GM19467 (cell line): Measurements from ENCODE around the gene SP110.
"Not testable (repeated sequence)": the region's sequence is repeated elsewhere in the genome, so short reads cannot be mapped to it uniquely, and the experiment has no call there.

ENCODE experiments used
- ATAC-seq: cut with Tn5 transposase; IDR thresholded peaks from one replicate; pipeline ENCODE4 v1.9.1; 2021; ENCODE audit warnings: mild to moderate bottlenecking, moderate library complexity; ENCODE audit not compliant: unreplicated experiment

Gene SP110

DNA sequence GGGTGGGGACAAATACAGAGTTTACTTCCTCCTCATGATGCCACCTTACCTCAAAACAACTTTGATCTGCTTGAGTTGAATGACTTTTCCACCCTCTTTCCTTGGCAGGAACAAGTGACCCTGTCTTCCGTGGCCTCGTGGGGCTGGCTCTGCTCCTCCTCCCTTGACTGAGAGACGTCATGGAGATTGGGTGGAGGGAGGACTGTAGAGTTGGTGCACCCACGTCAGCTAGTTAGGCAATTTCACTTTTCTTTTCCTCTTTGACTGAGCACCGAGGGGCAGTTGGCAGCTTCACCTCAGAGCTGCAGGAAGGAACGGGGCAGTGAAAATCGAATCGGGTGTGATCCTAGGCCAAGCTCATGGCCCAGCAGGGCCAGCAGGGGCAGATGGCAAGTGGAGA is 5.7 kb upstream of the SP110 start, which contains the start of gene SP140:
Gene SP140 (plus strand): TSS at position 251 of the 400 bp plus-strand sequence. CDS start 109 bp downstream, at position 360.
- ATAC-seq, result peak; percentile 62

DNA sequence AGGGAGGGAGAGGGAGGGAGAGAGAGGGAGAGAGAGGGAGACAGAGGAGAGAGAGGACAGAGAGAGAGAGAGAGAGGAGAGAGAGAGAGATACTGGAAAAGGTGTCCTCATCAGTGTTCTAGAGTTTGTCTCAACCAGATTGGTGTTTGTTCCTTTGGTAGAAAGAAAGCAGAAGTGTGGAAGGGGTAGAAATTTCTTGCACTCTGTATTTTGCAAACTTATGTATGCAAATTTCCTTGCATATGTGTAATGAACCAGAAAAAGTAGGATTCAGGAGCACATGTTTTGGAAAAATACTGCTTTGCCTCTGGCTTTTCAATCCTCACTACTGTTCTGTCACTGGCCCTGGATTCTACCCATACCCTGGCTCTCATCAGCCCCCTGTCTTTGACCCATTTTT is 4.7 kb upstream of the SP110 start:
- no peak for ATAC-seq

DNA sequence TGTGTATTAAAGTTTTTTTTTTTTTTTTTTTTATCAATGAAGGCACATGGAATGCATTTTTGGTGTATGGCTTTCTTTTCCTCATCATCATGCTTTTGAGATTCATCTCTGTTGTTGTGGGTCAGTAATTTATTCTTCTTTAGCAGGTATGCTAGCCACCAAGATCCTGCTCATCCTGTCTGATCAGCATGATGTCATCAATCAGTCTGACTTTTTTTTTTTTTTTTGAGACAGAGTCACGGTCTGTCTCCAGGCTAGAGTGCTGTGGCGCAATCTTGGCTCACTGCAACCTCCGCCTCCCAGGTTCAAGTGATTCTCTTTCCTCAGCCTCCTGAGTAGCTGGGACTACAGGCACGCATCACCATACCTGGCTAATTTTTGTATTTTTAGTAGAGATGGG is 3.0 kb upstream of the SP110 start:
- not testable (repeated sequence) for ATAC-seq

DNA sequence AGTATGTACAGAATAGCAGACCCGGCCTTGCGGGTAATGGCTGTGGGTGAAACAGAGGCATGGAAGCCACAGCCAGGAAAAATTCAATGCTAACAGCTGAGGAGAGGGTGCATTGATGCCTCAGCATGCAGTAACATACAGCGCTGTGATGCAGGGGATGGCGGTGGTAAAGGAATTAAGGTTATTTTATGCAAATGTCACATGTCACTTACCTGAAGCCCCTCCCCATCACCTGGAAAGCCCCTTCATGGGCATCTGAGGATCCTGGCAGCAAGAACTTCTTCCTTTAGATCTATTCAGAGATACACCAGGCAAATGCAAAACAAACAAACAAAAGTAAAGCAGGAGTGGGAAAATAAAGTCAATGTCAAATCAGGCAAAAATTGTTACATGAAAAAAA is 1.7 kb upstream of the SP110 start:
- ATAC-seq, result no peak

DNA sequence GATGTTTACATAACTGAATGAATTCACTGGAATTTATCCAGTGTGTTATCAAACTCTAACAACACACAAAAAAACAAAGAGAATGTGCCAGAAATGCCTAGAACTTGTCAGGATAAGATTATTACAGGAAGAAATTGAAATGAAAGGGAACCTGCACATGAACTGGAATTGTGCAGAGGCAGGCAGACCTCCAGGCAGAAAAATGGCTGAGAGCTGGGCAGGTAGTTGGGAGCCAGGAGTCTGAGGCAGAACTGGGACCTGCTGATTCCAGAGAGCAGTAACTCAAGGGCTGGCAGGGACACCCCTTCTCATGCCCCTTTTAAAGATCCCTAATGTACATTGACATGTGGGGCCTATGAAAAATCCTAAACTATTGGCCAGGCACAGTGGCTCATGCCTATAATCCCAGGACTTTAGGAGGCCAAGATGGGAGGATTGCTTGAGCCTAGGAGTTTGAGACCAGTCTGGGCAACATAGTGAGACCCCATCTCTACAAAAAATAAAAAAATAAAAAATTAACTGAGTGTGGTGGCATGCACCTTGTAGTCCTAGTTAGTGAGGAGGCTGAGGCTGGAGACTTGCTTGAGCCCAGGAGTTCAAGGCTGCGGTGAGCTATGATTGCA is 674 bp upstream of the SP110 start:
- no peak for ATAC-seq

DNA sequence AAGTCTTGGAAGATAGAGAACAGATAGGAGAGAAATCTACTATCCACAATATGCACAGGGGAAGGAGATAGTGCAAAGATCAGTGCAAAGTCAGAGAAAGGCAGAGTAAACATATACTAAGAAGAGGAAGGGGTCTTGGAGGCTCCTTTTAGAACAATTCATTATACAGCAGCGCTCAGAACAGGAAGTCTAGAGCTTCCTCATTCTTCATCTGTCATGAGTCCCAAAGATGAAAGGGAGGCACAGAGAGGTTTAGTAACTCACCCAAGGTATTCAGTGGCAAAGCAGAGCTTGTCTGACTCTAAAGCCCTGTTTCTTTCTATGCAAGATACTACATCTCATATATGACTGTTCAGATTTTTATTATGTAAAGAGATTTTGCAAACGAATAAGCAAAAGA is 1.4 kb downstream of the SP110 start:
- no peak for ATAC-seq

DNA sequence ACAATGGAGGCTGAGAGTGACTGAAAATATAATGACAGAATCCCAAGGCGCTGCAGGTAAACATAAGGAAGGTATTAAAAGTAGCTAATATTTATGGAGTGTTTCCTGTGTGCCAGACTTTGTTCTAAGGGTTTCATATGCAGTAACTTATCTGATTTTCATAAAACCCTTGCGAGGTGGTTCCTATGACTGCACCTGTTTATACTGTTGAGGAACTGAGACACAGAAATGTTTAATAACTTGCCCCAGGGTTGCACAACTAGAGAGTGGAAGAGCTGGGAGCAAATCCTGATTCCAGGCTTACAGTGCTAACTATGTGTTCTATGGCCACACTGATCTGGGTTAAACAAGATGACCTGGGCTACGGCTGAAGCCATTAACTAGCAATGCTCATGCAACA is 2.4 kb downstream of the SP110 start:
- ATAC-seq, result no peak

DNA sequence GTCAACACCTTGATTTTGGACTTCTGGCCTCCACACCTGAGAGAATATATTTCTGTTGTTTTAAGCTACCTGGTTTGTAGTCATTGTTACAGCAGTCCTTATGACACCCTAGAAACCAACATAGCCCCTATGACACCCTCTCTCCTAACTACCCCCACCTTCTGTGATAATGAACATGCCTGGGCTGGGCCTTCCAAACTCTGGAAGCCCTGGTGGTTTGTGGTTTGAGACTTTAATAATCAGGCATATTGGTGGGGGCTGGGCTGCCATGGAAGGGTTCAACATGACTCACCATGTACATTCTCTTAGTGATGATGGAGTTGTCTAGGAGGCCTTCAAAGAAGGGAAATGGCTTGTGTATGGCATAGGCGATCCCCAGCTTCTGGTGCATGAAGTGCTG is 3.3 kb downstream of the SP110 start:
- no peak for ATAC-seq

DNA sequence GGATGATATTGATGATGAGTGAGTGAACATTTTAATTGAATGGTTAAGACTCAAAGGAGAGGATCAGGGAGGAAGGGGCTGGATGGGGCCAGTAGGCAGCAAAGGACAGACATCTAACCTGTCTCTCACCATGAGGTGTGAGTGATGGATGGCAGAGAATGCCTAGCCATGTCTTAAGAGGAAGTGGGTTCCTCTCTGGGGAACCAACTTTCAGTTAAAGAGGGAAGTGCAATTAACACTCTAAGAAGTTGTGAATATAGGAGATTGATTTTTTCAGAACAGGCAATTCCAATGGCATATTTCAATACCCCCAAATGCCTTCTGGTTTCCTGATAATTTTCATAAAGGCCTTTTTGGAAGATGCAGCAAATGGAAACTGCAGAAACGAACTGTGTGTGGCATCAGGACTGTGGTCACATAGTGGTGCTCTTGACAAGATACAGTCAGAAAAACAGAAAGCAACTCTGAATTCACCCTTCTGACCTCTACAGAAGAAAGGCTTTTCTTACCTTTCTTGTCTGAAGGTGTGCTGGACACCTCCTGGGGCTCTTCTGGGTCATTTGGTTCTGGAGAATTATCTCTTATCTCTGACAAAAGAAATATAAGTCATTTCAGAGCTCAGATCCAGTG is 10.2 kb downstream of the SP110 start:
- no peak for ATAC-seq

DNA sequence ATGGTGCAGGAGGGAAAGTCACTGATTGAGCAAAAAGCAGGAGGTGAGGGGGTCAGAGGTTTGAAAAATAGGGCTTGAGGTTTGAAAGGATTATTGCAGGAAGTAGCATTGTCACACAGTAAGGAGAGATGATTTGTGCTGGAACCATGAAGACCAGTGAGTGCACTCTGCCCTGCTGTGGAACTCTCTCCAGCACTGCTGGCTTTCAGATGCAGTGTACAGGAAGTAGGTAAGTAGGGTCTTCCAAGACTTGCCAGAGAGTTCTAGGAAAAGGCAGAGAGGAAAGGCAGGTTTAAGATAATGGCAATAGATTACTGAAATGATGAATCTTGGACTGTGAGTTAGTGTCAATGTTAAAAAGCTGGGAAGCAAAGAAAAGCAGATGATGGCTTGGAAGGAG is 11.2 kb downstream of the SP110 start:
- no peak for ATAC-seq

DNA sequence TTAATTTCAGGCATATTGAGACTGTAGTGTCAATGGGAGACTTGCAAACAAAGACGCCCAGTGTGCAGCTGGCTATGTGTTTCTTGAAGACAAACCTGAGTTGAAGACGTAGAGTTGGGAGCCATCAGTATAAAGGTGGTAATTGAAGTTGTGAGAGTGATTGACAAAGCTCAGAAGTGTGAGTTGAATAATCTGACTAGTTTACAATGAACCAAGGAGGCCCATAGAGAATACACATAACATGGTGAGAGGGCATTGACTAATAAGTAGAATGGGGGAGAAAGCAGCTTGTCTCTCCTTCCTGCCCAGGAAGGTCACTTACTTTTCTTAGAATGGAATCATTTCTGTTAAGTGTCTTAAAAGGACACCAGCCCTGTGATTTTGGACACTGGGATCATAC is 14.1 kb downstream of the SP110 start:
- ATAC-seq, result no peak

DNA sequence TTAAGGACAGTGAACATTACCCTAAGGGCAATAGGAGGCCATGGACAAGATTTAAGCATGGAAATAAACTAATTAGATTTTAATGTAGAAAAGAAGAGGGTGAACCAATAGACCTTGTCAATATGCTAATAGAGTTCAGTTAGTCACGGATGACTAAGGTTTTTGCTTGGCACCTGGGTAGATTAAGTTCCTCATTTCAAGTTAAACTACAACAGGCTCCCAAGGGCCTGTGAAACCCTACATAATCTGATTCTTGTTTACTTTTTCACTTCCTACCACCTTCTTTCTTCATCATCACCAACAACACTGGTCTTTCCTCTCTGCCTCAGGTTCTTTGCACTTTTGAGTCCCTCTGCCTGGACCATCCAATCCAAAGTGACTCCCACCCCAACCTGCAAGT is 14.8 kb downstream of the SP110 start:
- peak; percentile 47 for ATAC-seq

DNA sequence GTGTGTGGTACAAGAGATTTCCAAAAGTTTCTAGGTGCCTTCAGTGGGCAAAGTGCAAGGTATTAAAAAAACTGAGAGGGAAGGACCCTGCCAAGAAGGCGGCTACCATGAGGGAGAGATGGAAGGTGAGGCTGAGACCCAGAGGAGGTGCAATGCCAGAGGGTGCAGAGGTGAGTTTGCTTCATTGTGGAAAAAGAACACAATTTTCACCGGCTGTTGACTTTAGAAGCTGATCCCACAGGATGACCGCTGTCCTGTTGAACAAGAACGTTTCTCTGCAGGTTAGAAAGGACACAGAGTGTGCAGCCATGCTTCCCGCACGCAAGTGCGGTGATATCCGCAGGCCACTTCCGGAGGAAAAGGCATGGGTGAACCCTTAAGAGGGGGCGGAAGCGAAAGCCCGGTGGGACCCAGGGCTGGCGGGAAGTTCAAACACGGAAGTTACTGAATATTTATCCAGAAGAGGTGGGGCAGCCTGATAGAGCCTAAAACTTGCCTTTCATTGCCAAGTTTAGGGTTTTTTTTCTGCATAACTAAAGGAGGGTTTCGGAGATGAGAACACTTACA is 16.6 kb downstream of the SP110 start:
- peak; percentile 51 for ATAC-seq

DNA sequence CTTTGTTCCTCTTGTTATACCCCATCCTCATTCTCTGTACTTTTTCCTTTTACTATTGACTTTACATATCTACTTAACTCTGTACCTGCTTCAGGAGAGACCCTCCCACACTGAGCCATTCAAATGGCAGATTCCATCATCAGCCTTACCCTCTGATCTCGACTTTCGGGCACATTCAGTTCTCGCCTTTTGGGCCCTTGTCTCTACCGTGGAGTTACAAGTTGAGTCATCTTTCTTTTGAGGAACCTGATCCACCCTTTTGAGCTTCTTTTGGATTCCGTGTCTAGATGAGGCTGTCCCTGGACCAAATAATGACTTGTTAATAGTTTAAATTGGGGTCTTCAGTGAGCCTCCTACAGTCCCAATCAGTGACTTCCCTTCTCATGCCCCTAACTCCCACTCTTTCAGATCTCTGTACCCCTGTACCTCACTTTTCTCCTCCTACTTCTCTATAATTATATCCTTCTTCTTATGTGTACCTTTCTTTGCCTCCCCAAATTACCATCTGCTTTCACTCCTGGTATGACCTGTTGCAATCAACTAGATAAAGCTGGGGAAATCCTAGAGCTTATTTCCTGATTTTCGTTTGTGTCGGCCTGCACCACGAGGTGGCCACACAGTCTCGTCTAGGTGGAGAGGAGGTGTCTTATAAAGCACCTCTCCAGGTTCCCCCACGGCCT is 17.2 kb downstream of the SP110 start:
- peak; percentile 34 for ATAC-seq

DNA sequence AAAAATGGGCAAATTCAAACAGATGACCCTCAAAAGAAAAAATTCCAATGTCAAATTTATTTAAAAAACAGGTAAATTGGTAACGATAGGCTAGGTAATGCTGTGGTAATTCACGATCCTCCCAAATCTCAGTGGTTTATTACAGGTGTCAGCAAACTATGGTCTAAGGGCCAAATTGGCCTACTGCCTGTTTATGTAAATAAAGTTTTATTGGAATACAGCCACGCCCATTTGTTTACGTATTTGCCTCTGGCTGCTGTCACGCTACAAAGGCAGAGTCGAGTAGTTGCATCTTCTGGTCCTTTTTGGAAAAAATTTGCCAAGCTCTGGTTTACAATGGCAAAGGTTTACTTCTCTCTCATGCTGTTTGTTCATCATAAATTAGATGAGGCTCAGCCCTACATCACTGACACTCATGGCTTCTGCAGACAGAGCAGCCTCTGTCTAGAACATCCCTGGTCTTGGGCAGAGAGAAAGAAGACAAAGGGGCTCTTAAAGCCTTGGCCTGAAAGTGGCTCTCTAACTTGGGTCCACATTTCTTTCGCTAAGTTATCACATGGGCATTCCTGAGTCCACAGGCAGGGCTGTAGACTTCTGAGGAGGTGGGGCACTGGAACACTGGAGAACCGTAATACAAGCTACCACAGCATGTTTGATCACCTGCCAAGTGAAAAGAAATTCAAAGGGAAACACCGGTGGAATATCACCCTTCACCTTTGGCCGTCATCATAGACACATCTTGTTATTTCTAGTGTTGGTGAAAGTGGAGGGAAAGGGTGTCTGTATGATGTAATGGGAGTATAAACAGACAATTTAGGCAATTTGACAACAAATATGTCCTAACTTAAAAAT is 34.8 kb downstream of the SP110 start:
- no peak for ATAC-seq

DNA sequence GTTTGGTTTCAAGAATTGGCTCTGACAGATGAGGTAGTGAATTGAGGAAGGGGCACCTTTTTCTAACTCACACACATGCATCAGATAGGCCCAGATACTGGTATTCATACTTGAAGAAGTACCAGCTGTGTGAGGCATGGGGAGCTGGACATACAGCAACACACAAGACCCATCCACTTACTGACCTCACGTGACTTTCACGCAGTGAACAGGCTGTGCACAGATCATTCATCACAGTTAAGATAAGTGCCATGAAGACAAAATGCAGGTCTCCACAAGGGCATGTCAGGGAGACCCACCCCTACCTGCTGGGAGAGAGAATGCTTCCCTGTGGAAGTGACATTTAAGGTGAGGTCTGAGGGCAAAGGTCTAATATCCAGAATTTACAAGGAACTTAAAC is 38.6 kb downstream of the SP110 start:
- ATAC-seq, result no peak

DNA sequence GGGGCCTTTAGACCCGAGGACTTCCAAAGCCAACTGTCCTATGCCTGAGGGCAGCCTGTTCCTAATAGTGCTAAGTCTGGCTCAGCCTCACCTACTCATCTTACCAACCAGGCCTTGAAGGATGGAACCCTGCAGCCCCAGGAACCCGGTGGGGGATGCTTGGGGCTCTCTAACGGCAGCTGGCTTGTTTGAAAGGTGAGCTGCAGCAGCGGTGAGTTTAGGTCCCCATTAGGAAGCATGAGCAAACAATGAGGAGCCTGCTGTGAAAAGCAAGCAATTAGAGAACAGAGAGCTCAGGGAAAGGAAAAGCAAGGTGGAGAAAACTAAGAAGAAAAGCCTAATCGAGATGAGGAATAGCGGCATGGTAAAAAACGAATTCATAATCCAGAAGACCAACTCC is 39.9 kb downstream of the SP110 start:
- ATAC-seq, result no peak

DNA sequence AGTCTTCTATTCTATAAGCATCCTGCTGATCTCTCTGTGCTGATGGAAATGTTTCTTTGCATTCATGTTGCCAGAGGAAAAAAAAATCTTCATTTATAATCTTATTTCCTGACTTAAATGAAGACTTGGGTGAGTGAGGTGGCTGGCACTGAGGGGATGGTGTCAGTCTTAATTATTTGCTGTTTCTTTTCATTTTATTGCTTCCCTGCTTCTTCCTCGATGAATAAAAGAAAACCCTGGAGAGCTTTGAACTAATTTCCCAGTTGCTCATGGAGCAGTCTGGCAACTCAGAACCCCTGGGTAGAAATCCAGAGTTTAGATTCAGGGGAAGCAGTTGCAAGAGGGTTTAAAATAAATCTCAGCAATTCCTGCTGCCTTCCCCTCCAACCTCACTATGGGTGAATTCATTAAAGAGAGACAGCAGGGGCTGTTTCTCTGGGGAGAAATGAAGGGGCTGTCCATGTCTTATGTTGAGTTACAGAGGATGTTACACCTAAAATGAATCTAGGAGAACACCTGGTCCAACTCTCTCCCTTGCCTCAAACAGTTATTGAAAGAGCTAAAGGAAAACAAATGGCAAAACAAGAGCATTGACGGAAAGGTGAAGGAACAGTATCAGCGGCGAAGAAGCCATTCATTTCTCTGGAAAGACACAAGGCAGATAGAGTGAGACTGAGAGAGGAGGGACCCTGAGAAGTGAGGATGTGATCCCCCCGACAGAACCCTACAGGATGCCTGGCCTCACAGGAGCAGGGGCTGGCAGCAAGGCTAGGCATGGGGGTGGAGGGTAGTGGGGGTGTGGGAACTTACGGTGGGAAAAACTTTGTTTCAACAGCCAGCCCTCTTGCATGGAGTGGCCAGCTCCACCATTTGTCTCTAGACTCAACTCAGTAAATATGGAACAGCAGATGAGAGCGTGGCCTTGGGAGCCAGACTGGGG is 41.0 kb downstream of the SP110 start:
- ATAC-seq, result no peak

DNA sequence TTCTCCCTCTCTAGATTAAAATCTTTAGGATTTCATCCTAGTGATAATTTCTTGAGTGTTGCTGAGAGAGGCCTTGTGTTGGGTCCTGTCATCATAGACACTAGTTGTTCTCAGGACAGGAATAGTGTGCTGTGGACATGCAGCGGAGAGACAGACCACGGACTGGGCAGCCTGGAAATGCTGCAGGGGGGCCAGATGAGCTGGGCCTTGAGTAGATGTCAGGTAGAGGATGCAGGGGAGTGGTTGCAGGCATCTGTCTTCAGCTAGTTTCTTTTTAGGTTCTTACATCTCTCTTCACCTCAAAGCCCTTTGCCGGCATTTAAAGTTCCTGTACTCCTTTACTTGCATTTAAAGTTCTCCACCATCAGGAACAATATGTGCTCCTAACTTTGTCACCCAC is 42.8 kb downstream of the SP110 start:
- ATAC-seq, result no peak

DNA sequence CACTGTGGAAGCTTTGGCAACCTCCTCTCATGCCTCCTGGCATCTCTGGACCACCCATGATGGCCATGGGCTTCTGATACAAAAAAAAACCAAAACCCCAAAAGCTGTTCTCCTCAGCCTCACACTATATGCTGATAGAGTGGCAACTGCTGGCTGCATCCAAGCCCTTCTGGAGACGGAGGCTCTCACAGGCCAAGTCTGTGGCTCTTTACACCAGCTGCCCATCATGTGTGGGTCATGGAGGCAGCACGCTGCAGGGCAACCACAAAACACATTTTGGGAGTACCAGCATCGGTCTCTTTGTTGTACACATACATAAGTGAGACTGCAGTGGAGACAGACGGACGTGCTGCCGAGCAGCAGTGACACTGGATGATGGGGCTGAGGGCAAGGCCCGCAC is 45.3 kb downstream of the SP110 start:
- no peak for ATAC-seq
